TTC549 (cell line): ENCODE data around the gene UTP3.
"Not testable (repeated sequence)": the region's sequence is repeated elsewhere in the genome, so short reads cannot be mapped to it uniquely, and the experiment has no call there.

Experiments used
- FAIRE-seq: peaks from 2 replicates; lab custom pipeline; 2012; peaks lifted over from hg19 to GRCh38; lab: Jason Lieb, UNC

The UTP3 gene, protein sequence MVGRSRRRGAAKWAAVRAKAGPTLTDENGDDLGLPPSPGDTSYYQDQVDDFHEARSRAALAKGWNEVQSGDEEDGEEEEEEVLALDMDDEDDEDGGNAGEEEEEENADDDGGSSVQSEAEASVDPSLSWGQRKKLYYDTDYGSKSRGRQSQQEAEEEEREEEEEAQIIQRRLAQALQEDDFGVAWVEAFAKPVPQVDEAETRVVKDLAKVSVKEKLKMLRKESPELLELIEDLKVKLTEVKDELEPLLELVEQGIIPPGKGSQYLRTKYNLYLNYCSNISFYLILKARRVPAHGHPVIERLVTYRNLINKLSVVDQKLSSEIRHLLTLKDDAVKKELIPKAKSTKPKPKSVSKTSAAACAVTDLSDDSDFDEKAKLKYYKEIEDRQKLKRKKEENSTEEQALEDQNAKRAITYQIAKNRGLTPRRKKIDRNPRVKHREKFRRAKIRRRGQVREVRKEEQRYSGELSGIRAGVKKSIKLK

DNA sequence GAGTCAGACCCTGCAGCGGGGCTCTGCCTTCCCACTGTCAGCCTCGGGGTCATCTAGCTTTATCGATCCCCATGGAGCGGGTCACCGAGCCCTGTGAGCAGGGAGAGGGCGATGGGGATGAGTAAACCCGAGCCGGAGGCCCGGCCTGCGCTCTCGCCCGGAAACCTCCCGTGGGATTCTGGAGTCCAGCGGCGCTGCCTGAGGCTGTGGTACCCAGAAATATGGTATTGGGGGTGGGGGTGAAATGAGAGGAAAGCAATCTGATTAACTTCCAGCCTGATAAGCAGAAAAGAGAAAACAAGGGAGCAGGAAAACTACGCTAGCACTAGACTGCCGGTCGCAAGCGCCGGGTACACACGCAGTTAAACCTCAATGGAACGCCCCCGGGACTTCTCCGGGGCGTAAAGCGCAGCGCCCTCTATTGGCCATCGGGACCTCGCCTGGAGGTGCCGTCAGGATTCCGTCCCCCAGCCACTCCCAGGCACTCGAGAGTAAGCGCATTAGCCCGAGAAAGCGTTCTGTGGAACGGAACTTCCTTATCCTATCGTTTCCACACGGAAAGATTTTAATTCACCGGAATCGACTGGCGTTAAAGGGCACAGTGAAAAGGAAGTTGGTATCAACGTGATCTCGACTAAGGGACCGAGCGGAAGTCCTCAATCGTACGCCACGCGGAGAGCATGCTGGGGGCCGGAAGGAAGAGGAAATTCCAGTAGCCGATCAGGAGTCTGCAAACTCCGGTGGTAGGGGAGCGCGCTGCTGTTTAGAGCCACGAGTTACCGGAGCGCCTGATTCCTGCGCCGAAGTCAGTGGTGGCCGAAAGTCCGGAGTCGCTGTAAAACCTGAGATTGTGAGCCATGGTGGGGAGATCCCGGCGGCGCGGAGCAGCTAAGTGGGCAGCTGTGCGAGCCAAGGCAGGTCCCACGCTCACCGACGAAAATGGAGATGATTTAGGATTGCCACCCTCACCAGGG lies at the start of gene UTP3:
Gene UTP3 (plus strand): TSS at position 712 of the 974 bp plus-strand sequence. CDS start 146 bp downstream, at position 858.
- FAIRE-seq: peak; percentile 90

DNA sequence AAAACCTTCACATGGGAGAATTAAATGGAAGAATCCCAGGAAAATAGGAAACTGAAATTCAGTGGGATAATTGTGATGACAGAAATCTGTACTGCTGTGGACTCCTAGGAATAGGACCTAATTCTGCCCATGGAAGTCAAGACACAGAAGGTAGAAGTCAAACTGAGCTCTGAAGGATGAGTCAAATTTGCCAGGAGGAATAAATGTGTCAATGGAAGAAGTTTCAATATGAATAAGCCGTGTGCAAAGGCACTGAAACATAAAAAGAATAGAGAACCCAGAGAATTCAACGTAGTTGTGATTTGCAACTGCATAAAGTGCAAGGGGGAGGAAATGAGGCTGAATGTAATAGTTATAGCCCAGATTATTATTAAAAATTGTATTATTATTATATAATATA lies 48.1 kb upstream of the UTP3 start:
- no peak for FAIRE-seq

DNA sequence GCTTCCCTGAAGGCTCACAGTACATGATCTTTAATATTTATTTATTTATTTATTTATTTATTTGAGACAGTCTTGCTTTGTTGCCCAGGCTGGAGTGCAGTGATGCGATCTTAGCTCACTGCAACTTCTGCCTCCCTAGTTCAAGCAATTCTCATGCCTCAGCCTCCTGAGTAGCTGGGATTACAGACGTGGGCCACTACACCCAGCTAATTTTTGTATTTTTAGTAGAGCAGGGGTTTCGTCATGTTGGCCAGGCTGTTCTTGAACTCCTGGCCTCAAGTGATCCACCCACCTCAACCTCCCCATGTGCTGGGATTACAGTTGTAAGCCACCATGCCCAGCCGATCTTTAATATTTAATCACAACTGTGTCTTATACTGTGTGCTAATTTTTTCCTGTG lies 37.6 kb upstream of the UTP3 start:
- not testable (repeated sequence) for FAIRE-seq

DNA sequence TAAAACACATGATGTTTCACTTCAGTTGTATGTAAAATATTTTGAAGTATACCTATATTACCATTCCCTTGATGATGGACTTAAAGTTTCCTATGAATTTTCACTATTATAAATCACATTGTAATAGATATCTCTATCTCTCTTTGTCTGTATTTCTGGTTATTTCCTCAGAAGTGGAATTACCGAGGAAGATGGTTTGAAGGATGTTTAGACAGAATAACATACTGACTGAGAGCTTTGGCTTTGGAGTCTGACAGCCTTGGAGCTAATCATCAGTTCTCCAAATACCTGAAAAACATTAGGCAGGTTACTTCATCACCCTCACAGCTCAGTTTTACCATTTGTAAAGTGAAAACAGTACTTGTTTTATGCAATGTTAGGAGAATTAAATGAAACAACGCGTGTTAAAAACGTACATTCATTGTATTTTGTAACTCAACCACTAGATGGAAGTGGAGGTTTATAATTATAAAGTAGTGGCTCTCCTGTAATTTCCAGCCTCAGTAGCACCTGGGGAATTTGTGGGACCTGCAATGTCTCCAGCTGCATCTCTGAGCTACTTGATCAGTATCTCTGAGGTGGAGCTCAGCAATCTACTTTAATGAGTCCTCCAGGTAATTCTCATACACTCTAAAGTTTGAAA lies 36.3 kb upstream of the UTP3 start:
- FAIRE-seq: peak; percentile 65

DNA sequence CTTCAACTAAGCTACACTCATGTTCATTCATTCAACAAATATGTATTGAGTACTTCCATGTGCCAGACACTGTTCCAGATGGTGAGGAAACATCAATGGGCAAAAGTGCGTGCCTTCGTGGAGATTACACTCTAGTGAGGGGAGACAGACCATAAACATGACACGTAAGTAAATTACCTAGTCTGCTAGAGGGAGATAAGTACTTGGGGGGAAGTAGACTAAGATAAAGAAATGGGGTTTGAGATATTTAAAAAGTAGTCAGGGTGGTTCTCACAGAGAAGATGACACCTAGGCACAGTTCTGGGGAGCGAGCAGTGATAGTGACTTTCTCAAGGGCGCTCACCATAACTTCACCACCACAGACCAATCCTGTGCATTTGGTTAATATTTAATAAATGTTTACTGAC lies 33.7 kb upstream of the UTP3 start:
- FAIRE-seq: no peak

DNA sequence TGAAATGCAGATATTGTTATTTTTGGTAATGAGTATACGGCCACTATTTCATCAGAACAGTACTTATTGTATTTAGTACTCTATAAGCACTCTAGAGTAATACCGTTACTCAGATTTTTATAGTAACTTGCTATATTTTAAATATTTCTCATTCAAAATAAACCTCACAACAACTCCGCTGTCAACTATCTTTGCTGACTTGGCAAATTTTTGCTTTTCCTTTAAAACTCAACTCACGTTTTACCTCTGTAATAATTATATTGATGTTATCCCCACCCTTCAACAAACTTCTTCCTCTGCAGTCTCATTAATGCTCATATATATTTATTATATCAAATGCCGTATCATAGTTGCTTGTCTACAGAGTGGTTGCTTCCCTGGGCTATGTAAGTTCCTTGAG lies 31.0 kb upstream of the UTP3 start:
- no peak for FAIRE-seq

DNA sequence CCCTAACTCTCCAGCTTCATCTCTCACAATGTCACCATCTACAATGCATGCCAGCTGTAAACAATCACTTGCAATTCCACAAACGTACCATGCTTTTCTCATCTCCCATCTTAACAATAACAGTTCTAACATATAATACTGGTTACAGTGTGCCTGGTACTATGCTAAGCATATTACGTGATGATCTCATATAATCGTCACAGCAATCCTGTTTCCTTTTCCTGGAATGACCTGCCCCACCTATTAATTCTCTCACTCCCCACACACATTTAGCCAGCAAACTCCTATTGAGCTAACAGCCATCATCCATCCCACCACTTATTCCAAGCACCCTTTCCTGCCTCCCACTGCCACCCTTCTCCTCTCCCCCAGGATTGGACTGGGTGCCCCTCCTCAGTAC lies 29.9 kb upstream of the UTP3 start:
- FAIRE-seq: no peak

DNA sequence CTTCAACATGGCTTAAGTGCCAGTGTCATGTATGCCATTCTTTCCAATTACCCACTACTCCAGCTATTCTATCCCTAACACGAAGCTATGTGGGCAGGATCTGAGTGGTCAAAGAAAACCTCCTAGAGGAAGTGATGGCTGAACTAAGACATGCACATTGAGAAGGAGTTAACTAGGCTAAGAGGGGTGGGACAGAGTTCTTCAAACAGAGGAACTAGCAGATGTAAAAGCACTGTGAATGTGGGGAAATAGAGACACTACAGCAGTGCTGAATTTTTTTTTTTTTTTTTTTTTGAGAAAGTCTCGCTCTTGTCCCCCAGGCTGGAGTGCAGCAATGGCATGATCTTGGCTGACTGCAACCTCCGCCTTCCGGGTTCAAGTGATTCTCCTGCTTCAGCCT lies 28.2 kb upstream of the UTP3 start:
- no peak for FAIRE-seq

DNA sequence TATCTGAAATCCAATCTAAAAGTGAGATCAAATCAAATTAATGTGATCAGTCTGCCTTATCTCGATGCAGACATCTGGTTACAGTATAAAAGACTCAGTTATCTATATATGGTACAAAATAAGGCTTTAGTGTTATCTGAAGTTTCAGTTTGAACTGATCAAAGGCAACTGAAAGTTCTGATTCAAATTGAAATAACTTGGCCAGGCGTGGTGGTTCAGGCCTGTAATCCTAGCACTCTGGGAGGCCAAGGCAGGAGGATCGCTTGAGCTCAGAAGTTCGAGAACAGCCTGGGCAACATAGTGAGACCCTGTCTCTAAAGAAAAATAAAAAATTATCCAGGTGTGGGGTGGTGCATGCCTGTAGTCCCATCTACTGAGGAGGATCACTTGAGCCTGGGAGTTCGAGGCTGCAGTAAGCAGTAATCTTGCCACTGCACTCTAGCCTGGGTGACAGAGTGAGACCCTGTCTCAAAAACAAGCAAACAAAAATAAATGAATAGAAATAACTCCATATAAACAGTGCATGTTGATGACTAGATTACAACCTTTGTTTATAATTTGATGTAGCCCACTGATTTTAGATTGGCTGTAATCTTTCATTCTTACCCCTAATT lies 26.9 kb upstream of the UTP3 start:
- not testable (repeated sequence) for FAIRE-seq

DNA sequence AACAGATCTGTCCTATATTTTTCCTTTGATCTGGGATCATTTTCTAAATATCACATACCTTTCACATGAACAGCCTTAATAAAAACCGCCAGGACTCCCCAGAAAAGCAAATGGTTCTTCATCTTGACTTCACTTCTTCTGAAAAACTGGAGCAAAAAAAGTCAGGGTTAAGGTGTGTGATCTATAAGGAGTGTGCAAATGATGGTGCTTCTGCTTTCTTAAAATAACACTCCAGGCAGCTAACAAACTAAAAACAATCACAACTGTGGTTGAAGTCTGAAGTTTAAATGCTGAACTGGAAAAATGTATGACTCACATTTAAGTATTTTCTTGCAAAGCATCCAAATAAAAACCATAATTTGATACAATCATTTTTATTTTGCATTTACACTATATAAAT lies 22.0 kb upstream of the UTP3 start, which contains the start of gene JCHAIN:
Gene JCHAIN (minus strand): TSS at position 140 of the 400 bp plus-strand sequence. CDS start 18 bp downstream, at position 122.
- no peak for FAIRE-seq

DNA sequence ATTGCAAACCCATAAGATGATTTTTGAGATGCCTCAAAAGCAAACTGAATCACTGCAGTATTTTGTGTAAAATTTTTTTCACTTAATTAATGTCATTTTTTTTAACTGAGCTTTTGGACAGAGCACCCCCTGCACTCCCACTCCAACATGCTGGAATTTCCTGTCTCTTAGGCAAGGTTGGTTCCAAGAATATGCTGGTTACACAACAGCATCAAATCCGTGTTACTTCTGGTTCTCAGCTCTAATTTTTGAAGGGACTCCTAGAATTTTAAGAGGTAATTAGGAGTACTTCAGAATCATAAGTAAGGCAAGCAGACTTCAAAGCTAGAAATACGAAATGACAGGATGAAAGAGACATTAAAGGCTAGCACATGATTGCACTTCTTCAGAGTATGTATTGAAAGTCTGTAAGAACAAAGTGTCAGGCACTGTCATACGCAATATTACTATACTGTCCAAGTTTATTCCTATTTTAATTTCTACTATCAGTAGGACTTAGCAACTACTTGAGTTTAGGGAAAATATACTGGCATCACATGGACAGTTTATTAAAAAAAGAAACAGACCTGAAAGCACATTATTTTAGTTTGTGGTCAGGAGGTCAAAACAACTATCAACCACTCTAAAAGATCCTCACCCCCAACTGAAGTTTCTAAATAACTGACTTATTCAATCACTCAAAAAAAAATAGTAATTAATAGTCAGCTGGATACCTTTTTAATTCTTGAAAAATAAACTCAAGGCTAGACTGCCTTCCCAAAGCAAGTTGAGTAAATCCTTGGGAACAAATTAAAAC lies 20.4 kb upstream of the UTP3 start:
- FAIRE-seq: no peak

DNA sequence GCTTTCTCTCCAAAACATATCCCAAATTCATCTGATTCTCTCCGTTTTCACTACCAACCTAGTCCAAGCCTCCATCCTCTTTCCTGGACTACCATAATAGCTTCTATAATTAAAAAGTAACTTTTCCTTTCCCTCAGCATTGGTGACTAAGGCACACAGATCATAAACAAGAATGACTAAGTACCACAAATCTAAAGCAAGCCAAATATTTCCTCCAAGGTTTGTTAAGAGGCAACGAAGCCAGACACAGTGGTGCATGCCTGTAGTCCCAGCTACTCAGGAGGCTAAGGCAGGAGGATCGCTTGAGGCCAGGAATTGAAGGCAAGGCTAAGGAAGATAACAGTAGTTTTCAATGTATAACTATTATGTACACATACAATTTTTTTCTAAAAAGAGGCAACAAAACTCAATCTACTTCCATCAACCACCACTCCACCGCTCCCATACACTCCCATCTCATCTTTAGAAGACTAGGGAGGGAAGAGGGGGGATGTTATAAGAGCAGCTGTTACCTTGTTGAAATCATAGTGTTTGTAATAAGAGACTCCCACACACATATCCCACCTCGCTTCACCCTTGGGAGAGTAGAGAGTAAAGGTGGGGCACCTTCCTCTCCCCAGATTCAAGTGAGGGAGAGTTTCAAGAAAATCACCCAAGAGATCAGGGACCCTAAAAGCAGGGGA lies 17.9 kb upstream of the UTP3 start:
- FAIRE-seq: no peak

DNA sequence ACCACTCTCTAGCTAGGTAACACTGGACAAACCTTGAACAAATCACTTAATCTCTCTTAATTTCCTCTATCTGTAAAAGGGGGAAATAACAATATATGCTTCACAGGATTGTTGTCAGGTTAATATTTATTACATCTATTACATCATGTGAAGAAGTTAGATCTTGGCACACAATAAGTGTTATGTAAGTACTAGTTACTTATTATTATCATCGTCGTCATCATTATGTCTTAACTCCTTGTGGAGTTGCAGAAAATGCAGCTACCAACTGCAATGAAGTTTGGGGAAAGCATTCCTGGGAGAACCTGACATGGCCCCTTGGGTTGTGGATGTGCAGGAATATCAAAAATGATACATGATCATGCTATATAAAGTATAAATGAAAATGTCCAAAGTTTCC lies 17.2 kb upstream of the UTP3 start:
- no peak for FAIRE-seq

DNA sequence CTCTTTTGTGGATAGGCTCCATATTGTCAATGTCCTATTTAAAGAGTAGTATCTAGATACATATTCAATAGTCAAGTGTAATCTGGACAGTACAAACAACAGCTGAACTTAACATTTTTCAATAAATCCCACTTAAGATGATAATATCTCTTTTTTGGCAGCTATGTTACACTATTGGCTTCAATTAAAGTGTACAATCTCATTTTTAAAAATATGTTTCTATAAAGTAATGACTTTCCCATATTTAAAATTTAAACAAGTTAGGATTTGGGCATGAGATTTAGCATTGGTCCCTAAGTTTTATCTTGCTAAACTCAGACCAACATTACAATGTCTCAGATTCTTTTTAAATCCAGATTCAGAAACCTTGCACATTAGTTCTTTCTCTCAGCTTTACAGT lies 14.1 kb upstream of the UTP3 start:
- FAIRE-seq: no peak

DNA sequence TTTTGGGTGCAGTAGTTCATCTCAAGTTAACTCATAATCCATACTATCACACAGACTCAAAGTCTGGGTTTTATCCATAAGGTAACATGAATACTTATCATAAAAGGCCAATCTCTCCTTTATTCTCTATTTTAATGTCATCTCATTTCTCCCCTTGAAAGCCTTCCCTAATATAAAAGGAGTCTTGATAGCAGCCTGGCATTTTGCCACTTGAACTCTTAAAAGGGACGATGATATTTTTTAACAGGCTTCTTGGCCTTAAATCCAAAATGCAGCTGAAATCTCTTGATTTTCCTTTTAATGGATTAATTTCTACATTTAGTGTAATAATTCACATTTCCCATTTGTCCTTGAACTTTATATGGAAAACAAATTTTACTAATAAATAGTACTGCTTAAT lies 13.6 kb upstream of the UTP3 start:
- FAIRE-seq: no peak

DNA sequence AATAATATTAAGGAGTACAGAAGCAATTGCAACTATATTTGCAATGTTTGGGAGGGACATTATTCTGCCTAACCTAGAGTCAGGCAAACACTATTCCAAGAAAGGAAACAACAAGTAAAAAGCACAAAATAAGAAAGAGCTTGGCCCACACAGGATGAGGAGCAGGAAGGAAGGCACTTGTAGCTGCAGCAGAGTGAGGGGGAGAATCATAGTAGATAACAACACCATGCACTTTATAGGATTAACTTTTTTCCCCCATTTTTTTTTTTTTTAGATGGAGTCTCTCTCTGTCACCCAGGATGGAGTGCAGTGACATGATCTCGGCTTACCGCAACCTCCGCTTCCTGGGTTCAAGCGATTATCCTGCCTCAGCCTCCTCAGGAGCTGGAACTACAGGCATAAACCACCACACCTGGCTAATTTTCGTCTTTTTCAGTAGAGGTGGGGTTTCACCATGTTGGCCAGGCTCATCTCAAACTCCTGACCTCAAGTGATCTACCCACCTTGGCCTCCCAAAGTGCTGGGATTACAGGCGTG lies 11.7 kb upstream of the UTP3 start:
- FAIRE-seq: no peak

DNA sequence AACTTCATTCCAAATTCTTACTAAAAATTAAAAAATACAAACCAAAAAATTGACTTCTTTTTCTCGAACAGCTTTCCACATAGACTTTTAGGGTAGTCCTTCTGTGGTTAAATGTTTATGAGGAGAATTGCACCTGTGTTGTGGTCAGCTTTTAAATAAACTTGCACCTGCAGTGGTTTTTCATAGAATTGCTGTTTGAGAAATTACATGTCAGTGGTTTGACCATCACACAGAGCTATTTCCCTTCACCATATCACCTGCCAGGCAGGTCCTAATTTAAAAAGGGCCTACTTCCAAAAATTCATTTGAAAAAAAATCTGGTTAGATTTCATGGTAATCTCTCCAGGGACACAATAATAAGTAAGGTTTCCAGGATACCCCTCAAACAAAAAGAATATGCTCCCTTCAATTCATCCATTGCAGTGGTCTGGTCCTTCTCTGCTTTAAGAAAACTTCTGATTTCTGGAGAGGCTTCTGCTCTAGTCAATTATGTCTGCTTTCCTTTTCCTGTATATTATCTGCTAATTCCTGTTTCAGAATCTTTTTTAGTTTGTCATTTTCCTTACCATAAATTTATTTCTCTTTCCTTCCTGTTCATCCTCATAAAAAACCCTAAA lies 9.8 kb upstream of the UTP3 start:
- FAIRE-seq: no peak

DNA sequence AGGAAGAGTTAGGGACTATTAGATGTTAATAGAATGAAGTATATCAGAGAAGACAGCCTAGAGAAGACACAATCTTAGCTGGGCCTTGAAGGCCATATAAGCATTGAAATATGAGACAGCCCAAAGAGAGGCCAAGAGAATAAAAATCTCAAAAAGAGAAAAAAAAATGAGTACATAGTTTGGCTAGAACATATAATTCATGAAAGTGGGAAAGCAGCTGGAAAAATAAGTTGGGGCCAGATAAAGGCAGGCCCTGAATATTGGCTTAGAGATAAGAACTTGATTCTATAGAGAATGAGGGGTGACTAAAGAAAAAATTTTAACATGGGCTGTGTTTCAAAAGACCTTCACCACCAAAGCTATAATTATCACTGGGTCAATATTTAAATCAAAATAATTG lies 7.4 kb upstream of the UTP3 start:
- no peak for FAIRE-seq

DNA sequence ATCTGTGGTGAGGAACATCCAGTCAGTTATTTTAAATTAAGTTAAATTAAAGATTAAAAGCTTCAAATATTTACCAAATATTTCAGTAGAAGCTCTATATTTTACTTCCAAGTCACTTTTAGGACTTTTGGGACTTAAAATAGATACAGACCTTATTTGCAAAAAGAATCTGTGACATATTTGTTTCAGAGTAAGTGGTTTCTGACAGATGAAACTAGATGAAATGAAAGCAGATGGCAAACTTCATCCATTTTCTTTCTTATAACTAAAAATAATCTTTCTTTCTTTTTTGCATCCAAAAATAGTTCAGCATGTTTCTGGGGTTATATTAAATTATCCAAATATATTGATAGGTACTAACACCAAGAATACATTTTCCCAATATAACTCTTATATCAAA lies 6.6 kb upstream of the UTP3 start:
- FAIRE-seq: no peak

DNA sequence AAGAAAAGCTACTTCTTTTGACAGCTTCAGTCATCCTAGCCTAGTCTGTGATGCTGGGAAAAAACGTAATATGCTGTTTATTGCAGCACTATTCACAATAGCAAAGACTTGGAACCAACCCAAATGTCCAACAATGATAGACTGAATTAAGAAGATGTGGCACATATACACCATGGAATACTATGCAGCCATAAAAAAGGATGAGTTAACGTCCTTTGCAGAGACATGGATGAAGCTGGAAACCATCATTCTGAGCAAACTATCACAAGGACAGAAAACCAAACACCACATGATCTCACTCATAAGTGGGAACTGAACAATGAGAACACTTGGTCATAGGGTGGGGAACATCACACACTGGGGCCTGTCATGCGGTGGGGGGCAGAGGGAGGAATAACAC lies 6.2 kb upstream of the UTP3 start:
- FAIRE-seq: not testable (repeated sequence)
